HepG2 (cell line): ENCODE results near the gene PPP2R5D. TPM values are rescaled to one million over a fixed set of nuclear protein-coding genes. Genes with fewer than 3 reads are reported as not detected.

Experiments used
- CEBPG ChIP-seq: IDR thresholded peaks from 2 replicates; pipeline ENCODE4 v1.6.1; 2016
- HNRNPUL1 ChIP-seq: fragments of 200-400 bp; formaldehyde crosslinking; IDR thresholded peaks from 2 replicates; pipeline ENCODE4 v1.6.1; 2017; ENCODE audit warnings: low read depth, mild to moderate bottlenecking, low read length, moderate library complexity
- IRX3 ChIP-seq: sonication (generic); formaldehyde crosslinking; IDR thresholded peaks from 2 replicates; pipeline ENCODE4 v1.8.1; 2023; ENCODE audit warnings: mild to moderate bottlenecking, low read depth, missing genetic modification reagents, borderline replicate concordance
- NFRKB ChIP-seq: fragments of 450-650 bp; IDR thresholded peaks from 2 replicates; pipeline ENCODE4 v1.6.1; 2017
- REXO4 ChIP-seq: sonication (generic); formaldehyde crosslinking; IDR thresholded peaks from 2 replicates; pipeline ENCODE4 v1.8.0; 2022; ENCODE audit warnings: missing genetic modification reagents, mild to moderate bottlenecking, borderline replicate concordance
- SMAD3 ChIP-seq: sonication (generic); formaldehyde crosslinking; IDR thresholded peaks from 2 replicates; pipeline ENCODE4 v1.4.0; 2020; ENCODE audit warnings: missing genetic modification reagents
- TEAD3 ChIP-seq: optimal IDR thresholded peaks from 2 replicates; pipeline ENCODE3; 2016; ENCODE audit warnings: borderline replicate concordance
- ZFYVE20 ChIP-seq: sonication (generic); formaldehyde crosslinking; IDR thresholded peaks from 2 replicates; pipeline ENCODE4 v1.8.0; 2023; ENCODE audit warnings: low read depth, mild to moderate bottlenecking, moderate library complexity, missing genetic modification reagents, borderline replicate concordance
- ZNF329 ChIP-seq: sonication (generic); formaldehyde crosslinking; IDR thresholded peaks from 2 replicates; pipeline ENCODE4 v1.9.0; 2021; ENCODE audit warnings: low read depth, mild to moderate bottlenecking, missing genetic modification reagents
- ZNF331 ChIP-seq: sonication (generic); formaldehyde crosslinking; IDR thresholded peaks from 2 replicates; pipeline ENCODE4 v1.4.0; 2020; ENCODE audit warnings: missing genetic modification reagents
- ZNF556 ChIP-seq: sonication (generic); formaldehyde crosslinking; IDR thresholded peaks from 2 replicates; pipeline ENCODE4 v1.4.0; 2020; ENCODE audit warnings: mild to moderate bottlenecking, missing genetic modification reagents, borderline replicate concordance
- ZNF558 ChIP-seq: sonication (generic); formaldehyde crosslinking; IDR thresholded peaks from 2 replicates; pipeline ENCODE4 v1.9.0; 2022; ENCODE audit warnings: mild to moderate bottlenecking, missing genetic modification reagents, borderline replicate concordance
- ZNF605 ChIP-seq: sonication (generic); formaldehyde crosslinking; IDR thresholded peaks from 2 replicates; pipeline ENCODE4 v1.8.0; 2022; ENCODE audit warnings: mild to moderate bottlenecking, missing genetic modification reagents
- ZNF709 ChIP-seq: sonication (generic); formaldehyde crosslinking; IDR thresholded peaks from 2 replicates; pipeline ENCODE4 v1.5.0; 2020; ENCODE audit warnings: mild to moderate bottlenecking, missing genetic modification reagents
- ZNF790 ChIP-seq: sonication (generic); formaldehyde crosslinking; IDR thresholded peaks from 2 replicates; pipeline ENCODE4 v1.8.0; 2022; ENCODE audit warnings: missing genetic modification reagents, mild to moderate bottlenecking, borderline replicate concordance
- ZNF816 ChIP-seq: sonication (generic); formaldehyde crosslinking; IDR thresholded peaks from 2 replicates; pipeline ENCODE4 v1.8.0; 2022; ENCODE audit warnings: missing genetic modification reagents, mild to moderate bottlenecking, borderline replicate concordance
- polyA plus RNA-seq, 8 experiments: library from polyadenylated mRNA; depleted of rRNA in 3 of 8; stranded (reverse) in 7 of 8; unstranded in 1 of 8; fragments of >200 nt; fragmentation: Illumina TruSeq in 4 of 8; extraction: Trizol in 4 of 8; gene quantifications; 2 replicates each; pipeline versions ENCODE4 v1.2.1 to v1.2.3, GENCODE V29; 2011 to 2016; ENCODE audit warnings: low read depth in 4 of 8, missing spikeins in 1 of 8, mixed read lengths in 1 of 8; ENCODE audit not compliant: insufficient read depth in 1 of 8
- total RNA-seq, 5 experiments: library from RNA; depleted of rRNA; stranded (reverse); fragments of >200 nt; fragmentation: Illumina TruSeq; extraction: Trizol; gene quantifications; 2 replicates each; pipeline ENCODE4 v1.2.3, GENCODE V29; 2016; ENCODE audit warnings: low read depth in 1 of 5
- TF ChIP-seq, protein P1 (sequence below): sonication (generic); formaldehyde crosslinking; IDR thresholded peaks from 2 replicates; pipeline ENCODE4 v1.8.1; 2022; ENCODE audit warnings: low read depth, mild to moderate bottlenecking, missing genetic modification reagents
- TF ChIP-seq, protein P2 (sequence below): sonication (generic); formaldehyde crosslinking; IDR thresholded peaks from 2 replicates; pipeline ENCODE4 v1.4.0; 2020; ENCODE audit warnings: missing genetic modification reagents, borderline replicate concordance
- TF ChIP-seq, protein P3 (sequence below): IDR thresholded peaks from 2 replicates; pipeline ENCODE4 v1.6.1; 2016; ENCODE audit warnings: low read depth, missing genetic modification reagents, missing compliant biosample characterization

The PPP2R5D gene
- total and polyA plus RNA-seq, 2 of the 13 experiments (the other 11 are each of a cell fraction or from before 2014, with no cell fraction given): 53.7 to 60.4 TPM

DNA sequence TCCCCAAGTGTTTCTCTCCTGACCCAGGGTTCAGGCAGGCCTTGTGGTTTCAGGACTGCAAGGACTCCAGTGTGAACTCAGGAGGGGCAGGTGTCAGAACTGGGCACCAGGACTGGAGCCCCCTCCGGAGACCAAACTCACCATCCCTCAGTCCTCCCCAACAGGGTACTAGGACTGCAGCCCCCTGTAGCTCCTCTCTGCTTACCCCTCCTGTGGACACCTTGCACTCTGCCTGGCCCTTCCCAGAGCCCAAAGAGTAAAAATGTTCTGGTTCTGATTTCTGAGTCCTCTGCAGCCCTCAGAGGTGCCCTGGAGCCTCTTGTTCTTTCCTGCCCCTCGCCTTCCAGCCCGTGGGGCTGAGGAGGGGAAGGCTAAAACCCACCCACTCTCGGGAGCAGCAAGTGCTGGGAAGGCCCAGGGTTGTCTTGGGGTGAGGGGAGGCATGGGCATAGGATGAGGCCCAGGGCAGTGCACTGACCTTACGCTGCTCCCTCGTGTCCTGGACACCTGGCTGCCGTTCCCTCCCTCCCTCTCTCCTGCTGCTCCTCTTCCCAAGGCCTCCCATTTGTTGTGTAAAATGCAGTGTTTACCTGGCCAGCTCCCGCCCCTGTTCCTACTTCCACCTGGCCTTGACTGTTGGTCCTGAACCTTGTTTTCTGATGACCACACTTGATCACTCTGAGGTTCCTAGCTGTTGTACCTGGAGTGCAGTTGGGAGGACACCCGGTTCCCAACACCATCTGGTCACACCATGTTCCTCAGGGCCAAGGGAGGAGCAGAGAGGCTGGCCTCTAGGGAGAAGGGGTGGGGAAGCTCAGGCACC, 45.2 kb upstream of the PPP2R5D start (continued):
- TF ChIP-seq, protein P1, sequence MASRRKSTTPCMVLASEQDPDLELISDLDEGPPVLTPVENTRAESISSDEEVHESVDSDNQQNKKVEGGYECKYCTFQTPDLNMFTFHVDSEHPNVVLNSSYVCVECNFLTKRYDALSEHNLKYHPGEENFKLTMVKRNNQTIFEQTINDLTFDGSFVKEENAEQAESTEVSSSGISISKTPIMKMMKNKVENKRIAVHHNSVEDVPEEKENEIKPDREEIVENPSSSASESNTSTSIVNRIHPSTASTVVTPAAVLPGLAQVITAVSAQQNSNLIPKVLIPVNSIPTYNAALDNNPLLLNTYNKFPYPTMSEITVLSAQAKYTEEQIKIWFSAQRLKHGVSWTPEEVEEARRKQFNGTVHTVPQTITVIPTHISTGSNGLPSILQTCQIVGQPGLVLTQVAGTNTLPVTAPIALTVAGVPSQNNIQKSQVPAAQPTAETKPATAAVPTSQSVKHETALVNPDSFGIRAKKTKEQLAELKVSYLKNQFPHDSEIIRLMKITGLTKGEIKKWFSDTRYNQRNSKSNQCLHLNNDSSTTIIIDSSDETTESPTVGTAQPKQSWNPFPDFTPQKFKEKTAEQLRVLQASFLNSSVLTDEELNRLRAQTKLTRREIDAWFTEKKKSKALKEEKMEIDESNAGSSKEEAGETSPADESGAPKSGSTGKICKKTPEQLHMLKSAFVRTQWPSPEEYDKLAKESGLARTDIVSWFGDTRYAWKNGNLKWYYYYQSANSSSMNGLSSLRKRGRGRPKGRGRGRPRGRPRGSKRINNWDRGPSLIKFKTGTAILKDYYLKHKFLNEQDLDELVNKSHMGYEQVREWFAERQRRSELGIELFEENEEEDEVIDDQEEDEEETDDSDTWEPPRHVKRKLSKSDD (CRISPR knock-in tag): peak; percentile 92; the same call in 1 of the 2 replicates
- TF ChIP-seq ZNF605 (CRISPR knock-in tag) (peak; percentile 97; the same call in 1 of the 2 replicates), ZNF331 (CRISPR knock-in tag) (peak; percentile 86), TEAD3 (CRISPR knock-in tag) (peak; percentile 90), SMAD3 (CRISPR knock-in tag) (peak; percentile 62; the same call in 1 of the 2 replicates), HNRNPUL1 (no peak), ZFYVE20 (CRISPR knock-in tag) (no peak), NFRKB (no peak), REXO4 (CRISPR knock-in tag) (no peak), ZNF329 (CRISPR knock-in tag) (0 out of 2 replicates have a peak, but pooled peaks have one; percentile 25), ZNF556 (peak; percentile 75), CEBPG (peak; percentile 82), ZNF790 (peak; percentile 63; the same call in 1 of the 2 replicates), IRX3 (CRISPR knock-in tag) (peak; percentile 74; the same call in 1 of the 2 replicates), ZNF709 (CRISPR knock-in tag) (peak; percentile 81; the same call in 1 of the 2 replicates), ZNF816 (peak; percentile 82; the same call in 1 of the 2 replicates), ZNF558 (0 out of 2 replicates have a peak, but pooled peaks have one; percentile 33)
- TF ChIP-seq, protein P2, sequence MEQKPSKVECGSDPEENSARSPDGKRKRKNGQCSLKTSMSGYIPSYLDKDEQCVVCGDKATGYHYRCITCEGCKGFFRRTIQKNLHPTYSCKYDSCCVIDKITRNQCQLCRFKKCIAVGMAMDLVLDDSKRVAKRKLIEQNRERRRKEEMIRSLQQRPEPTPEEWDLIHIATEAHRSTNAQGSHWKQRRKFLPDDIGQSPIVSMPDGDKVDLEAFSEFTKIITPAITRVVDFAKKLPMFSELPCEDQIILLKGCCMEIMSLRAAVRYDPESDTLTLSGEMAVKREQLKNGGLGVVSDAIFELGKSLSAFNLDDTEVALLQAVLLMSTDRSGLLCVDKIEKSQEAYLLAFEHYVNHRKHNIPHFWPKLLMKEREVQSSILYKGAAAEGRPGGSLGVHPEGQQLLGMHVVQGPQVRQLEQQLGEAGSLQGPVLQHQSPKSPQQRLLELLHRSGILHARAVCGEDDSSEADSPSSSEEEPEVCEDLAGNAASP: peak; percentile 83
- TF ChIP-seq, protein P3, sequence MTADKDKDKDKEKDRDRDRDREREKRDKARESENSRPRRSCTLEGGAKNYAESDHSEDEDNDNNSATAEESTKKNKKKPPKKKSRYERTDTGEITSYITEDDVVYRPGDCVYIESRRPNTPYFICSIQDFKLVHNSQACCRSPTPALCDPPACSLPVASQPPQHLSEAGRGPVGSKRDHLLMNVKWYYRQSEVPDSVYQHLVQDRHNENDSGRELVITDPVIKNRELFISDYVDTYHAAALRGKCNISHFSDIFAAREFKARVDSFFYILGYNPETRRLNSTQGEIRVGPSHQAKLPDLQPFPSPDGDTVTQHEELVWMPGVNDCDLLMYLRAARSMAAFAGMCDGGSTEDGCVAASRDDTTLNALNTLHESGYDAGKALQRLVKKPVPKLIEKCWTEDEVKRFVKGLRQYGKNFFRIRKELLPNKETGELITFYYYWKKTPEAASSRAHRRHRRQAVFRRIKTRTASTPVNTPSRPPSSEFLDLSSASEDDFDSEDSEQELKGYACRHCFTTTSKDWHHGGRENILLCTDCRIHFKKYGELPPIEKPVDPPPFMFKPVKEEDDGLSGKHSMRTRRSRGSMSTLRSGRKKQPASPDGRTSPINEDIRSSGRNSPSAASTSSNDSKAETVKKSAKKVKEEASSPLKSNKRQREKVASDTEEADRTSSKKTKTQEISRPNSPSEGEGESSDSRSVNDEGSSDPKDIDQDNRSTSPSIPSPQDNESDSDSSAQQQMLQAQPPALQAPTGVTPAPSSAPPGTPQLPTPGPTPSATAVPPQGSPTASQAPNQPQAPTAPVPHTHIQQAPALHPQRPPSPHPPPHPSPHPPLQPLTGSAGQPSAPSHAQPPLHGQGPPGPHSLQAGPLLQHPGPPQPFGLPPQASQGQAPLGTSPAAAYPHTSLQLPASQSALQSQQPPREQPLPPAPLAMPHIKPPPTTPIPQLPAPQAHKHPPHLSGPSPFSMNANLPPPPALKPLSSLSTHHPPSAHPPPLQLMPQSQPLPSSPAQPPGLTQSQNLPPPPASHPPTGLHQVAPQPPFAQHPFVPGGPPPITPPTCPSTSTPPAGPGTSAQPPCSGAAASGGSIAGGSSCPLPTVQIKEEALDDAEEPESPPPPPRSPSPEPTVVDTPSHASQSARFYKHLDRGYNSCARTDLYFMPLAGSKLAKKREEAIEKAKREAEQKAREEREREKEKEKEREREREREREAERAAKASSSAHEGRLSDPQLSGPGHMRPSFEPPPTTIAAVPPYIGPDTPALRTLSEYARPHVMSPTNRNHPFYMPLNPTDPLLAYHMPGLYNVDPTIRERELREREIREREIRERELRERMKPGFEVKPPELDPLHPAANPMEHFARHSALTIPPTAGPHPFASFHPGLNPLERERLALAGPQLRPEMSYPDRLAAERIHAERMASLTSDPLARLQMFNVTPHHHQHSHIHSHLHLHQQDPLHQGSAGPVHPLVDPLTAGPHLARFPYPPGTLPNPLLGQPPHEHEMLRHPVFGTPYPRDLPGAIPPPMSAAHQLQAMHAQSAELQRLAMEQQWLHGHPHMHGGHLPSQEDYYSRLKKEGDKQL (CRISPR knock-in tag): no peak
